Measurements from ENCODE around the gene PPP3R1. TPM values are rescaled to one million over a fixed set of nuclear protein-coding genes. Genes with fewer than 3 reads are reported as not detected.
A peak's percentile ranks its signal among the peaks of the same experiment; 100 is the strongest.

The PPP3R1 gene
- polyA plus RNA-seq, 1 donor (not counting 4 experiments of a cell fraction or from before 2014, with no cell fraction given), result 21.6 TPM

DNA sequence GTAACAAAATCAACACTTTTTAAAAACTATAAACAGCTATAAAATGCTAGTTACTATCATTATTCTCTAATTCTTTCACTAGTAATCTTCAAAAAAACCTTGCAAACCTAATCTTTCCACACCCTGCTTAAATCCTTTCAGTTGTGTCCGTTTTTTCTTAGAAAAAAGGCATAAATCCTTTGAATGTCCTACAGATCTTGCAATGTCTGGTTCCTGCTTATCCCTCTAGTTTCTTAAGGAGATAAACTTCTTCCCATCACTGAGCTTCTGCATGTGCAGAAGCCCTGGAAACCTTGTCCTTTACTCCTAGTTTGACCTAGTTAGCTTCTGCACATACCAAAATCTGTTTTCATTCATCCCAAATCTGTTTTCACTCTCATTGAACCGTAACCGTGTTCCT lies 95.9 kb downstream of the PPP3R1 start:
- Histone ChIP-seq H3K4me1 (ENCODE audit: control insufficient read depth, extremely low read depth, insufficient read depth, low read length) (peaks cover 12% of the 10 kb centered on the region), H4K20me1 (ENCODE audit: control insufficient read depth, extremely low read depth, insufficient read depth, low read length) (no peaks in the 10 kb centered on the region), H3K9me3 (ENCODE audit: control insufficient read depth, low read depth, low read length) (no peaks in the 10 kb centered on the region), H3K9me1 (ENCODE audit: control insufficient read depth, extremely low read depth, insufficient read depth, low read length) (no peaks in the 10 kb centered on the region), H3K79me2 (ENCODE audit: control insufficient read depth, insufficient read depth, low read length) (peaks cover 48% of the 10 kb centered on the region), H3K4me3 (ENCODE audit: control insufficient read depth in 2 of 3, extremely low read depth in 1 of 3, insufficient read depth in 2 of 3, low read depth in 1 of 3, low read length in 3 of 3) (peak overlapping the region; percentile 74 to 97 (median 78)), H3K4me2 (ENCODE audit: control insufficient read depth, extremely low read depth, insufficient read depth, low read depth, low read length) (peak overlapping the region; percentile 93), H3K36me3 (ENCODE audit: control insufficient read depth in 2 of 2, extremely low read depth in 1 of 2, insufficient read depth in 2 of 2, low read length in 2 of 2) (peaks cover 2 to 14% of the 10 kb centered on the region in 2 experiments), H3K27ac (ENCODE audit: control insufficient read depth, insufficient read depth, low read length) (peak overlapping the region; percentile 100), H2AFZ (ENCODE audit: control insufficient read depth, low read length) (peak overlapping the region; percentile 99), H3K9ac (ENCODE audit: control insufficient read depth, extremely low read depth, insufficient read depth, low read length) (peak overlapping the region; percentile 99), H3K27me3 (ENCODE audit: control insufficient read depth, extremely low read depth, insufficient read depth, low read length) (no peaks in the 10 kb centered on the region)
- FAIRE-seq (peak; percentile 13), DNase-seq (ENCODE audit: low read depth, low spot score) (no peak)
- no peak for TF ChIP-seq EZH2 (IDR thresholded peaks at IDR 0.05; ENCODE audit: low read length)
- TF ChIP-seq, protein P1, sequence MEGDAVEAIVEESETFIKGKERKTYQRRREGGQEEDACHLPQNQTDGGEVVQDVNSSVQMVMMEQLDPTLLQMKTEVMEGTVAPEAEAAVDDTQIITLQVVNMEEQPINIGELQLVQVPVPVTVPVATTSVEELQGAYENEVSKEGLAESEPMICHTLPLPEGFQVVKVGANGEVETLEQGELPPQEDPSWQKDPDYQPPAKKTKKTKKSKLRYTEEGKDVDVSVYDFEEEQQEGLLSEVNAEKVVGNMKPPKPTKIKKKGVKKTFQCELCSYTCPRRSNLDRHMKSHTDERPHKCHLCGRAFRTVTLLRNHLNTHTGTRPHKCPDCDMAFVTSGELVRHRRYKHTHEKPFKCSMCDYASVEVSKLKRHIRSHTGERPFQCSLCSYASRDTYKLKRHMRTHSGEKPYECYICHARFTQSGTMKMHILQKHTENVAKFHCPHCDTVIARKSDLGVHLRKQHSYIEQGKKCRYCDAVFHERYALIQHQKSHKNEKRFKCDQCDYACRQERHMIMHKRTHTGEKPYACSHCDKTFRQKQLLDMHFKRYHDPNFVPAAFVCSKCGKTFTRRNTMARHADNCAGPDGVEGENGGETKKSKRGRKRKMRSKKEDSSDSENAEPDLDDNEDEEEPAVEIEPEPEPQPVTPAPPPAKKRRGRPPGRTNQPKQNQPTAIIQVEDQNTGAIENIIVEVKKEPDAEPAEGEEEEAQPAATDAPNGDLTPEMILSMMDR (optimal IDR thresholded peaks at IDR 0.05 in 1 of 3, IDR thresholded peaks at IDR 0.05 in 1 of 3, conservative IDR thresholded peaks at IDR 0.05 in 1 of 3; ENCODE audit: extremely low read depth in 1 of 3, insufficient read depth in 2 of 3, low read length in 3 of 3), result no peak
- dilution Hi-C loops (cut with MboI; ENCODE audit: extremely low pct_ligation_motif_present, low sequenced_read_pairs), result no loop called here

DNA sequence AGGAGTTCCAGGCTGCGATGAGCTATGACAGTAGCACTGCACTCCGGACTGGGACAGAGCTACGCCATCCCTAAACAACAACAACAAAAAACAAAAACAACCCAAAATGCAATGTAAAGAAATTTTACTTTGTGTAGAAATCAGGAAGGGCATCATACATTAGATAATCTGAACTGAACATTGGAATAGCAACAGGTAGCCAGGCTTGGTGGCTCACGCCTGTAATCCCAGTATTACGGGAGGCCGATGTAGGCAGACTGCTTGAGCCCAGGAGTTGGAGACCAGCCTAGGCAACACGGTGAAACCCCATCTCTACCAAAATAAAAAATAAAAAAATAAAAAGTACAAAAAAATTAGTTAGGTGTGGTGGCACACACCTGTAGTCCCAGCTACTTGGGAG lies 96.7 kb downstream of the PPP3R1 start:
- no peak for DNase-seq (ENCODE audit: low read depth, low spot score)
- no peak overlapping the region for H3K4me3 ChIP-seq (ENCODE audit: control insufficient read depth in 2 of 3, extremely low read depth in 1 of 3, insufficient read depth in 2 of 3, low read depth in 1 of 3, low read length in 3 of 3)
- peaks cover 2 to 6% of the 10 kb centered on the region in 2 experiments for H3K36me3 ChIP-seq (ENCODE audit: control insufficient read depth in 2 of 2, extremely low read depth in 1 of 2, insufficient read depth in 2 of 2, low read length in 2 of 2)
- H3K79me2 ChIP-seq (ENCODE audit: control insufficient read depth, insufficient read depth, low read length), result peaks cover 42% of the 10 kb centered on the region
- FAIRE-seq, result no peak
- no peak overlapping the region for H3K9ac ChIP-seq (ENCODE audit: control insufficient read depth, extremely low read depth, insufficient read depth, low read length)
- dilution Hi-C loops (cut with MboI; ENCODE audit: extremely low pct_ligation_motif_present, low sequenced_read_pairs), result no loop called here
- H3K4me1 ChIP-seq (ENCODE audit: control insufficient read depth, extremely low read depth, insufficient read depth, low read length), result peaks cover 18% of the 10 kb centered on the region
- TF ChIP-seq, protein P1 (optimal IDR thresholded peaks at IDR 0.05 in 1 of 3, IDR thresholded peaks at IDR 0.05 in 1 of 3, conservative IDR thresholded peaks at IDR 0.05 in 1 of 3; ENCODE audit: extremely low read depth in 1 of 3, insufficient read depth in 2 of 3, low read length in 3 of 3), result no peak
- no peak for TF ChIP-seq EZH2 (IDR thresholded peaks at IDR 0.05; ENCODE audit: low read length)
- no peak overlapping the region for H3K4me2 ChIP-seq (ENCODE audit: control insufficient read depth, extremely low read depth, insufficient read depth, low read depth, low read length)
- H2AFZ ChIP-seq (ENCODE audit: control insufficient read depth, low read length), result no peak overlapping the region
- no peaks in the 10 kb centered on the region for H3K9me3 ChIP-seq (ENCODE audit: control insufficient read depth, low read depth, low read length)
- H3K9me1 ChIP-seq (ENCODE audit: control insufficient read depth, extremely low read depth, insufficient read depth, low read length), result no peaks in the 10 kb centered on the region
- no peak overlapping the region for H3K27ac ChIP-seq (ENCODE audit: control insufficient read depth, insufficient read depth, low read length)
- H4K20me1 ChIP-seq (ENCODE audit: control insufficient read depth, extremely low read depth, insufficient read depth, low read length), result no peaks in the 10 kb centered on the region
- H3K27me3 ChIP-seq (ENCODE audit: control insufficient read depth, extremely low read depth, insufficient read depth, low read length), result no peaks in the 10 kb centered on the region

Measured in keratinocyte (primary cell).